Tibial nerve (tissue), 4 donors: ENCODE results near the gene PIAS2. TPM values are rescaled to one million over a fixed set of nuclear protein-coding genes. Genes with fewer than 3 reads are reported as not detected.

Experiments
- DNase-seq, 2 donors: peaks; one replicate each; pipeline ENCODE4 v3.0.0-alpha.2; 2019; ENCODE audit warnings: low spot score in 2 of 2
- H3K27ac ChIP-seq, 4 donors: fragments of 200-600 bp; sonication (generic) in 3 of 4; one replicate each; pipeline ENCODE4 v1.5.1; 2017 to 2019; ENCODE audit warnings: mild to moderate bottlenecking in 1 of 4
- H3K27me3 ChIP-seq, 2 donors: fragments of 200-600 bp; sonication (generic) in 1 of 2; one replicate each; pipeline versions ENCODE4 v1.5.1 to v1.6.0; 2017 to 2019
- H3K36me3 ChIP-seq, 3 donors: fragments of 200-600 bp; sonication (generic); one replicate each; pipeline ENCODE4 v1.5.1; 2018 to 2019
- H3K4me1 ChIP-seq, 4 donors: fragments of 200-600 bp; sonication (generic) in 3 of 4; one replicate each; pipeline ENCODE4 v1.5.1; 2017 to 2019
- H3K4me3 ChIP-seq, 4 donors: fragments of 200-600 bp; sonication (generic) in 3 of 4; one replicate each; pipeline ENCODE4 v1.5.1; 2017 to 2019; ENCODE audit warnings: mild to moderate bottlenecking in 1 of 4, moderate library complexity in 1 of 4
- H3K9me3 ChIP-seq, 4 donors: fragments of 200-600 bp; sonication (generic) in 3 of 4; one replicate each; pipeline ENCODE4 v1.5.1; 2017 to 2019
- CTCF ChIP-seq, 5 experiments: fragments of 200-600 bp in 3 of 5; fragments of 450-650 bp in 2 of 5; sonication (generic) in 3 of 5; IDR thresholded peaks; one replicate each; pipeline ENCODE4 v1.5.1; 2016 to 2019; ENCODE audit warnings: antibody characterized with exemption in 5 of 5, mild to moderate bottlenecking in 3 of 5, moderate library complexity in 2 of 5
- EP300 ChIP-seq, 2 donors: sonication (generic); formaldehyde crosslinking; IDR thresholded peaks; one replicate each; pipeline ENCODE4 v1.6.1; 2017; ENCODE audit warnings: antibody characterized with exemption in 2 of 2, mild to moderate bottlenecking in 1 of 2
- POLR2A ChIP-seq, 2 donors: fragments of 450-650 bp; IDR thresholded peaks; one replicate each; pipeline ENCODE4 v1.6.1; 2017; ENCODE audit warnings: antibody characterized with exemption in 2 of 2, mild to moderate bottlenecking in 2 of 2, moderate library complexity in 2 of 2
- WGBS, 2 donors: methylation state at CpG; one replicate each; pipeline ENCODE4 v1.1.5; 2018; 5-methylcytosine and 5-hydroxymethylcytosine counted together
- total RNA-seq, 4 donors: library from RNA; depleted of rRNA; stranded (reverse); fragments of >200 nt; gene quantifications; one replicate each; pipeline ENCODE4 v1.1.0, GENCODE V29; 2016

Gene PIAS2
- total RNA-seq, 4 donors from 2014 or later = 18.8 to 25.3 (median 22.0) TPM

GRCh38 chr18:46893360-46893759, 23.9 kb downstream of the PIAS2 start:
- Histone ChIP-seq H3K9me3 (peaks cover 0 to 13% (median 5%) of the 10 kb centered on the region in 4 donors), H3K27me3 (no peaks in the 10 kb centered on the region), H3K4me1 (no peaks in the 10 kb centered on the region), H3K36me3 (peaks cover 0 to 25% (median 10%) of the 10 kb centered on the region in 3 donors), H3K4me3 (no peak overlapping the region), H3K27ac (no peak overlapping the region)
- WGBS, 2 donors = 96 to 100% methylated on average over 1 of the region's 1 CpG
- DNase-seq = no peak
- TF ChIP-seq POLR2A (IDR thresholded peaks at IDR 0.05) (no peak), CTCF (IDR thresholded peaks at IDR 0.05) (no peak), EP300 (IDR thresholded peaks at IDR 0.05) (no peak)

- Histone ChIP-seq H3K9me3 (peaks cover 0 to 18% (median 8%) of the 10 kb centered on the region in 4 donors), H3K4me3 (no peak overlapping the region), H3K36me3 (peaks cover 0 to 31% (median 11%) of the 10 kb centered on the region in 3 donors), H3K27ac (no peak overlapping the region), H3K4me1 (no peaks in the 10 kb centered on the region), H3K27me3 (no peaks in the 10 kb centered on the region)
- TF ChIP-seq EP300 (IDR thresholded peaks at IDR 0.05) = no peak
- no peak for TF ChIP-seq POLR2A (IDR thresholded peaks at IDR 0.05)
- no peak for TF ChIP-seq CTCF (IDR thresholded peaks at IDR 0.05)
- WGBS, 2 donors = 83 to 96% methylated on average over 1 of the region's 1 CpG
- no peak for DNase-seq
Measured at GRCh38 chr18:46892842-46893241, 24.5 kb downstream of the PIAS2 start.

- H3K36me3 ChIP-seq = peaks cover 0 to 38% (median 11%) of the 10 kb centered on the region in 3 donors
- no peaks in the 10 kb centered on the region for H3K27me3 ChIP-seq
- peaks cover 0 to 24% (median 10%) of the 10 kb centered on the region in 4 donors for H3K9me3 ChIP-seq
- WGBS, 2 donors = 75 to 82% methylated on average over 3 of the region's 3 CpGs
- no peak for DNase-seq
- H3K4me3 ChIP-seq = no peak overlapping the region
- H3K4me1 ChIP-seq = no peaks in the 10 kb centered on the region
- TF ChIP-seq CTCF (IDR thresholded peaks at IDR 0.05) (no peak), EP300 (IDR thresholded peaks at IDR 0.05) (no peak), POLR2A (IDR thresholded peaks at IDR 0.05) (no peak)
- no peak overlapping the region for H3K27ac ChIP-seq
Measured at GRCh38 chr18:46891742-46892214, 25.5 kb downstream of the PIAS2 start.

GRCh38 chr18:46888965-46889364, 28.3 kb downstream of the PIAS2 start:
- H3K36me3 ChIP-seq = peaks cover 0 to 38% (median 11%) of the 10 kb centered on the region in 3 donors
- H3K27me3 ChIP-seq = no peaks in the 10 kb centered on the region
- H3K4me1 ChIP-seq = no peaks in the 10 kb centered on the region
- H3K9me3 ChIP-seq = peaks cover 0 to 24% (median 10%) of the 10 kb centered on the region in 4 donors
- 100% methylated on average over 1 of the region's 1 CpG for WGBS, 2 donors
- no peak overlapping the region for H3K4me3 ChIP-seq
- no peak overlapping the region for H3K27ac ChIP-seq
- TF ChIP-seq POLR2A (IDR thresholded peaks at IDR 0.05) = no peak
- TF ChIP-seq CTCF (IDR thresholded peaks at IDR 0.05) = no peak
- no peak for TF ChIP-seq EP300 (IDR thresholded peaks at IDR 0.05)
- DNase-seq = no peak

- no peak for DNase-seq
- no peak overlapping the region for H3K27ac ChIP-seq
- no peaks in the 10 kb centered on the region for H3K27me3 ChIP-seq
- no peaks in the 10 kb centered on the region for H3K4me1 ChIP-seq
- H3K4me3 ChIP-seq = no peak overlapping the region
- peaks cover 0 to 38% (median 11%) of the 10 kb centered on the region in 3 donors for H3K36me3 ChIP-seq
- no peak for TF ChIP-seq POLR2A (IDR thresholded peaks at IDR 0.05)
- no peak for TF ChIP-seq EP300 (IDR thresholded peaks at IDR 0.05)
- no peak for TF ChIP-seq CTCF (IDR thresholded peaks at IDR 0.05)
- 51 to 61% methylated on average over 2 of the region's 2 CpGs for WGBS, 2 donors
- H3K9me3 ChIP-seq = peaks cover 0 to 24% (median 10%) of the 10 kb centered on the region in 4 donors
Measured at GRCh38 chr18:46886893-46887292, 30.4 kb downstream of the PIAS2 start.
